ENCODE data around the gene ZNF496. TPM values are rescaled to one million over a fixed set of nuclear protein-coding genes. Genes with fewer than 3 reads are reported as not detected.

ZNF496 gene
- total and polyA plus RNA-seq, 2 donors (not counting 1 experiment from before 2014, with no cell fraction given), result 10.0 to 20.0 TPM

GRCh38 chr1:247300491-247301175, 31.0 kb downstream of the ZNF496 start:
- no peak overlapping the region for H3K27ac ChIP-seq (ENCODE audit: insufficient read depth, low read length)

GRCh38 chr1:247299723-247300381, 31.8 kb downstream of the ZNF496 start:
- H3K4me1 ChIP-seq (ENCODE audit: control insufficient read depth, extremely low read depth, insufficient read depth, low read length), result peaks cover 3% of the 10 kb centered on the region

More at GRCh38 chr1:247300491-247301175, 31.0 kb downstream of the ZNF496 start:
- Histone ChIP-seq H3K36me3 (ENCODE audit: control insufficient read depth, insufficient read depth, low read length) (peaks cover 11% of the 10 kb centered on the region), H3K4me2 (ENCODE audit: extremely low read depth, insufficient read depth, low read length) (no peak overlapping the region), H3K4me3 (replicated peaks in 1 of 4; ENCODE audit: control extremely low read depth in 1 of 4, insufficient read depth in 1 of 4, low read depth in 3 of 4, low read length in 4 of 4) (no peak overlapping the region), H3K79me2 (ENCODE audit: control insufficient read depth, insufficient read depth, low read length) (no peaks in the 10 kb centered on the region), H3K9ac (ENCODE audit: insufficient read depth, low read length) (no peak overlapping the region), H2AFZ (ENCODE audit: low read length) (no peak overlapping the region), H4K20me1 (ENCODE audit: control insufficient read depth, extremely low read depth, insufficient read depth, low read length) (no peaks in the 10 kb centered on the region), H3K9me3 (ENCODE audit: control insufficient read depth, insufficient read depth, low read depth, low read length) (no peaks in the 10 kb centered on the region), H3K4me1 (ENCODE audit: control insufficient read depth, extremely low read depth, insufficient read depth, low read length) (no peaks in the 10 kb centered on the region), H3K27me3 (ENCODE audit: control insufficient read depth, insufficient read depth, low read length) (no peaks in the 10 kb centered on the region)
- DNase-seq (ENCODE audit: low read depth in 2 of 2), result no peak
- TF ChIP-seq EZH2 (IDR thresholded peaks at IDR 0.05; ENCODE audit: low read length, missing control alignments) (no peak), CTCF (conservative IDR thresholded peaks at IDR 0.05 in 1 of 2, IDR thresholded peaks at IDR 0.05 in 1 of 2; ENCODE audit: low read depth in 1 of 2, low read length in 2 of 2) (no peak)

More at GRCh38 chr1:247299723-247300381, 31.8 kb downstream of the ZNF496 start:
- Histone ChIP-seq H3K27ac (ENCODE audit: insufficient read depth, low read length) (no peak overlapping the region), H3K79me2 (ENCODE audit: control insufficient read depth, insufficient read depth, low read length) (no peaks in the 10 kb centered on the region), H3K27me3 (ENCODE audit: control insufficient read depth, insufficient read depth, low read length) (no peaks in the 10 kb centered on the region), H3K4me3 (replicated peaks in 1 of 4; ENCODE audit: control extremely low read depth in 1 of 4, insufficient read depth in 1 of 4, low read depth in 3 of 4, low read length in 4 of 4) (no peak overlapping the region), H2AFZ (ENCODE audit: low read length) (no peak overlapping the region), H4K20me1 (ENCODE audit: control insufficient read depth, extremely low read depth, insufficient read depth, low read length) (no peaks in the 10 kb centered on the region), H3K9me3 (ENCODE audit: control insufficient read depth, insufficient read depth, low read depth, low read length) (no peaks in the 10 kb centered on the region), H3K4me2 (ENCODE audit: extremely low read depth, insufficient read depth, low read length) (no peak overlapping the region), H3K9ac (ENCODE audit: insufficient read depth, low read length) (no peak overlapping the region), H3K36me3 (ENCODE audit: control insufficient read depth, insufficient read depth, low read length) (peaks cover 11% of the 10 kb centered on the region)
- TF ChIP-seq EZH2 (IDR thresholded peaks at IDR 0.05; ENCODE audit: low read length, missing control alignments), result no peak
- no peak for TF ChIP-seq CTCF (conservative IDR thresholded peaks at IDR 0.05 in 1 of 2, IDR thresholded peaks at IDR 0.05 in 1 of 2; ENCODE audit: low read depth in 1 of 2, low read length in 2 of 2)
- no peak for DNase-seq (ENCODE audit: low read depth in 2 of 2)

All from fibroblast of lung (primary cell).